A673 (cell line): ENCODE measurements around the gene PCDHA7.

Experiments used
- CTCF ChIP-seq: fragments of 300-800, 200-600 bp; sonication (generic); conservative IDR thresholded peaks from 2 replicates; pipeline ENCODE4 v1.5.1; 2017; ENCODE audit warnings: low read depth, mild to moderate bottlenecking, antibody characterized with exemption, low read length, moderate library complexity, mixed read lengths
- EZH2 ChIP-seq: fragments of 200-600 bp; sonication (generic); IDR thresholded peaks from 2 replicates; pipeline ENCODE4 v1.6.1; 2017; ENCODE audit warnings: borderline replicate concordance, low read depth, mild to moderate bottlenecking, mixed read lengths, antibody characterized with exemption, low read length; ENCODE audit not compliant: poor library complexity, severe bottlenecking

DNA sequence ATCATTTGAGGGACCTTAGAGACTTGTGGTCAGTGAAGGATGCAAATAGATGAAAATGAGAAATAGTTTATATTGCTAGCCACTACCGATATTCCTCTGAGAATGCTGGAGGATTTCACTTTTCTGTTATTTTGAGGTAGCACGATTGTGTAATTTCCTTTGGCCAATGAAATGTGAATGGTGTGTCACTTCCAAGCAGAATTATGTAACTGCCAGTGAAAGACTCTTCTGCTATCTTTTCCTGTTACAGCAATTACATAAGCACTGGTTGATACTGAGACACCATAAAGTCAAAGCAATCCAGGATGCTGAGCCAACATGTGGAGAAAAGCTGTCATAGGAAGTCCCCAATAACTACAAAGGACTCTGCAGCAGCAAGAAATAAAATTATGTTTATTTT is 43.0 kb upstream of the PCDHA7 start:
- TF ChIP-seq CTCF = no peak
- TF ChIP-seq EZH2 = no peak
